Stimulated activated CD4-positive, alpha-beta T cell treated with anti-CD3 and anti-CD28 coated beads, Interleukin-1b, Interleukin-23, amount 100 ng/mL, for 24 hours (primary cell): ENCODE results near the gene JPH2.

Source experiments
- DNase-seq, 4 experiments: peaks; one replicate each; pipeline ENCODE4 v3.0.0-alpha.2; 2020; ENCODE audit warnings: low read depth in 4 of 4, low spot score in 1 of 4

JPH2 gene

GRCh38 chr20:44187772-44188709, 1.1 kb upstream of the JPH2 start:
- DNase-seq, result no peak

DNA sequence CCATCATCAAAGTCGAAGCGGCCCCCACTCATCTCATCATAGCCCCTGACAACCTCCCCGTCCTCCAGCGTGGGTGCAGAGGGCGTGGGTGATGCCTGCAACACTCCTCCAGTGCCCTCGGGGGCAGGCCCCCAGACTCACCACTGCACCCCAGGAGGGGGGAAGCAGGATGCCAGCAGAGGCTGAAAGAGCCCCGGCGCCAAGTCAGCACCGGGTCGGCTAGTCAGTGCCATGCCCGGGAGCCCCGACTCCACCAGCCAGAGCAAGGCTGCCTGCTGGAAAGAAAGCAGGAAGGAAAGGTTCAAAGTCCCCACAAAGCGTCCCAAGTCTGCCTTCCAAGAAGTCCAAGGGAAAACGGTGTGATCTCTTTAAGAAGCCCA, 324 bp downstream of the JPH2 start:
- no peak for DNase-seq

DNA sequence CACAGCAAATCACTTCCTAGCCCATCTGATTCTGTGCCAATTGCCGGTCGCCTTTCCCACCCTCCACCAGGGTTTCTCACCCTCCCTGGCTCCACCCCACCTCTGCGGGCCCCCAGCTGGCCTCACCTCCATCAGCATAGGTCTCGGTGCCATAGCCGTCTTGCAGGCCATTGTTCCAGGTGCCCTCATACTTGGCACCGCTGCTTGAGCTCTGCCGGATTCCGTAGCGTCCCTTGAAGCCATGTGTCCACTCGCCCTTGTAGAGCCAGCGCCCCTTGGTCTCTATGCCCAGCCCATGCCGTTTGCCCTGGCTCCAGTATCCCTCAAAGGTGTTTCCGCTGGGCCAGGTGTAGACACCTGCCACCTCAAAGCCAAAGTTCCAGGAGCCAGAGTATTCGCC, 787 bp downstream of the JPH2 start:
- DNase-seq, result no peak

- DNase-seq, result no peak
Measured at GRCh38 chr20:44185574-44185973, 1.4 kb downstream of the JPH2 start.

DNA sequence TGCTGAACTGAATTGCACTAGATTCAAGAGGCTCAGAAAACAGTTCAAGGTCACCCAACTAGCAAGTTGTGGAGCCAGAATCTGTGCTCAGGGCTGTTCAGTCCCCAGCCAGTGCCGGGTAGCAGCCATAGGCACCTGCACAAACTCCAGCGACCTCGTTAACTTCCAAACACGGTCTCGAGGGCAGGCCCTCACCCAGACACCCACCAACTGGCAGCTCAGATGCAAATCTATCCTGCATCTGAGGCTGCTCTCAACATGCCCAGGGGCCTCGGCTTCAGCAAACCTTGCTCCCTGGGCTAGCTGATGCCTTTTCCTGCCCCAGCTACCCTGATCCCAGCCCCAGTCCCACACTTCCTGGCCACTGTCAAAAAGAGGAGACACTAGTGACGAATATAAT, 3.7 kb downstream of the JPH2 start:
- no peak for DNase-seq

- DNase-seq, result no peak
Measured at GRCh38 chr20:44182863-44183262, 4.1 kb downstream of the JPH2 start.

GRCh38 chr20:44182135-44182765, 4.7 kb downstream of the JPH2 start:
- DNase-seq, result no peak

- no peak for DNase-seq
Measured at GRCh38 chr20:44181611-44182010, 5.4 kb downstream of the JPH2 start.

GRCh38 chr20:44180814-44181213, 6.2 kb downstream of the JPH2 start:
- no peak for DNase-seq

DNA sequence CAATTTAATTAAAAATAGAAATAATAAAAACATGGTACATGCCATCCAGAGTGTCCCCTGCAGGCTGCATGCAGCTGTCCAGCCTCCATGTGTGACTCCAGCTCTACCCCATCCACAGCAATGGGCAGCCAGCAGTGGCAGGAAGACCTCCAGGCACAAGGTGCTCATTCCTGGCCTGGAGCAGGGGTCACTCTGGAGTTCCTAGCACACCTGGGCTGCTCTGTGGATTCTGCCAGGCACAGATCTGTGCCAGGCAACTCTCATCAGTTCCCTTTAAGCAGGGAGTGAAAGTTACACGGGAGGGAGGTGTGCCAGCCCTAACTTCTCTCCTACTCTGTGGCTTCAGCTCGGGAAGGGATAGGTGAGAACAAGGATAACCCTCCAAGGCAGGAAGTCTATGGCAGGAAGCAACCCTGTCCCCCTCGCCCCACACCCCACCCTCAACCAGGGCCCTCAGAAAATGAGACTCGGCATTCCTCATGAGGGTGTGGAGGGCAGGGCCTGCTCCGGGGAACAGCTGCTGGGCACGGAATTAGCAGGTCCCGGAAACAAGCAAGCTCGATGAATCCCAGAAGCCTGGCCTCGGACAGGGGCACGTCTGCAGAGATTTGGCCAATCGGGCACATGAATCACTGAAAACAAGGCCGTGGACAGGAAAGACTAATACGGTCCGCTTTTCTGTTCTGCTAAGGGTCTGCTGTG, 10.0 kb downstream of the JPH2 start:
- DNase-seq, result no peak

DNA sequence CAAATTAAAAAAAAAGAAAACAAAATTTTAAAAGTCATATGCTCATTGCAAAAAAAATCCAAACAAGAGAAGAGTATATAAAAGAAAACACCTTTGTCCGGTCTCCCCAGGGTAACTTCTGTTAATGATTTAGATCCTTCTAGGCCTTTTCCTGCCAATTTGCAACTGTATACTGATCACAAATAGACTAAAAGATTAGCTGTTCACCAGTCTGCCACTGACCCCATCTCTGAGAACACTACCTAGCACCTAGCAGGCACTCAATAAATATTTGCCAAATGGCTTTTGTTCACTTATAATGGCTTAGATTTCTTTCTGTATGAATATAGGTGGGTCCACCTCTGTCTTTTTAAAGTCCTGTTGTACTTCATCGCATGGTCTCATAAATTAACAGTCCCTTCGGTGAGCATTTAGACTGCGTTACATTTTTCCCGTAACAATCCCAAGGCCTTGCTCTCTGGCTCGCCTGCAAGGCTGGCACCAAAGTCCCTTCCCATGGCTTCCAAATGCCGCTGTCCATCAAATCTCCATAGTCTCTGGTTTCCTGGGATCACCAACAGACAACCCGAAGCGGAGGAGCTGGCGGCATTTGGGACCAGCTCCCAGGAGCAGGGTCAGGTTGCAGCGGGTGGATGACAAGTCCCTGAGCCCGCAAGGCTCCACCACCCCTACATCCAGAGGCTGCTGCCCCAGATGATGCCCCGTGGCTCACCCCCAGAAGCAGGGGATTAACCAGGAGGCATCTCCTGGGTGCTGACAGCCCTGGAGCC, 11.8 kb downstream of the JPH2 start:
- no peak for DNase-seq

DNA sequence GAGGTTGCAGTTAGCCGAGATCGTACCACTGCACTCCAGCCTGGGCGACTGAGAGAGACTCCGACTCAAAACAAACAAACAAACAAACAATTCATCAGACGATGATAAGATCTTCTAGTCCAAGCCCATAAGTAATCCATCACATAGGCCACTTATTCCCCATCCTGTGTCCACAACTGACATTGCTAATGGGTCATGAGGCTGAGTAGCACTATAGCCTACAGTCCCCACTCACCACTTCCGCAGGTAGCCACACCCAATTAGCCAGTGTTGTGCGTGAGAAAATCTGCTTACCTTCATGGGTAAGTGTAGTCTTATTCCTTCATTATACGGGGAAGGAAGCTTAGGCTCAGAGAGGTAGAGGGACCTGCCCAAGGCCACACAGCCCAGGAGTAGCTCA, 13.1 kb downstream of the JPH2 start:
- no peak for DNase-seq

DNA sequence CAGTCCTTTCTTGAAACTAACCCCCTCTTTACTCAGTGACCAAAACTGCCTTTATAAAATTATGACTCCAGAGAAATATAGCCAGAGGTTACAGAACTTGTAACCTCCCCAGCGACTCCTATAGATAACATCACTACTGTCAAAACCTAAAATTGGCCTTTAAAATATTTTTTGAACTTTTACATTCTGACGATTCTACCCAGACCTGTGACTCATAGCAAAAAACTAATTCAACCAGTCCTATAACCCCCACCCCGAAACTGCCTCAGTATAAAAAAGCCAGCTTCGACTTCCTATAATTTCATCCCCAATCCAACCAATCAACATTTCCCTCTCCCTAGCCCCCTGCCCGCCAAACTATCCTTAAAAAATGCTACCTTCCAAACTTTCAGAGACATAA, 13.9 kb downstream of the JPH2 start:
- no peak for DNase-seq

- no peak for DNase-seq
Measured at GRCh38 chr20:44172572-44172950, 14.4 kb downstream of the JPH2 start.

- DNase-seq, result no peak
Measured at GRCh38 chr20:44171775-44172571, 15.0 kb downstream of the JPH2 start.

DNA sequence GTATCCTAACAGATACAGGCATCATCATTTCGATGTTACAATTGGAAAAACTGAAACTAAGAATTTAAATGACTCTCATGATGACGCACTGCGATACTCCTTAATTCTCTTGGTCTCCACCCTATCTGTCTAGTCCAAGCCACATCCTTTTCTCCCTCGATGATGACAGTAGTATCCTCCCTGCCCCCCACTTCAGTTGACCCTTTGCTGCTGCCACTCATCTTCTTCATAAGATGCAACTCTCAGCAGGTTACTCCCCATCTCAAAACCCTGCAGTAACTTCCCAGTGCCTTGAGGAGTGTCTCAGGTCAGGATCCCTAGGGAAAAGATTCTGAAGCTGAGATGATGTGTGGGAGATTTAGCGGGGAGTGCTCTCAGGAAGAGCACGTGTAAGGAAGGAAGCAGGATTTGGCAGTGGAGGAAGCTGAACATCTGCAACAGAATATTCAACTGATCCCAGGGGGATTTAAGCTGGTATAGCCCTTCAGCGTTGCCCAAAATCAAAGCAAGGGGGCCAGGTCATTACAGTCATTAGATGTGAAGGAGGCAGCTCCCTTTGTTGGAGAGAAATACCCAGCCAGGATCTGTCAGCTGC, 16.1 kb downstream of the JPH2 start:
- DNase-seq, result no peak

DNA sequence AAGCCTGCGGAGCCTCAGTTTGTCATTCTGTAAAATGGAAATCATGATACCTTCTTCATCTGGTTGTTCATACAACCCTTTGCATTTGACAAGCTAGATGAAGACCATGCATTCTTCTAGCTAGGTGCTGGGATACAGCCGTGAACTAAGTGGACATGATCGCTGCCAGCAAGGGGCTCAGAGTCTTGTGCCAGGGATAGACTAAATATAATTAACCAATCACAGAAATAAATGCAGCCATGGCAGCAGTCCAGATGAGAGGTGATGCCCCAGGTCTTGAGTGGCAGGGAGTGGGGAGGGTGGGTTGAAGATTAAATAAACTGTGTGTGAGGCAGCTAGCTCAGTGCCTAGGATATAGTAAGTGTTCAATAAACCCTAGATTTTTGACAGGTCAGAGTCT, 19.3 kb downstream of the JPH2 start:
- DNase-seq, result no peak

DNA sequence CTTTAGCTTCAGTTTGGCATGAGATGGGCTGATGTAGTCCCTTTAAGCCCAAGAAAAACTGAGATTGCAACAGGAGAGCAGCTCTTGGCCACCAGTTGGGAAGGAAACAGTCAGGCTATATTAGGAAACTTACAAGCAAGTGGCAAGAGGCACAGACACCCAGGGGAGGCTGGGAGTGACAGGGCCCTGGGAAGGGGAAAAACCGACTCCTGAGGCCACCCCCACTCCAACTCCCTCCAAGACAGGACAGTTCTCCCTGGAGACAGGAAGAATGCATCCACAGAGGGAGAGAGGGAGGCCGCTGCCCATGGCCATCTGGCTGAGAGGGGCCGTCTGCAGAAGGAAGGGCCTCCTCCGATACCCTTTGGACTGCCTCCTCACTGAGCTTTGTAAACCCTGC, 20.5 kb downstream of the JPH2 start:
- no peak for DNase-seq

GRCh38 chr20:44166008-44166407, 21.0 kb downstream of the JPH2 start:
- no peak for DNase-seq

DNA sequence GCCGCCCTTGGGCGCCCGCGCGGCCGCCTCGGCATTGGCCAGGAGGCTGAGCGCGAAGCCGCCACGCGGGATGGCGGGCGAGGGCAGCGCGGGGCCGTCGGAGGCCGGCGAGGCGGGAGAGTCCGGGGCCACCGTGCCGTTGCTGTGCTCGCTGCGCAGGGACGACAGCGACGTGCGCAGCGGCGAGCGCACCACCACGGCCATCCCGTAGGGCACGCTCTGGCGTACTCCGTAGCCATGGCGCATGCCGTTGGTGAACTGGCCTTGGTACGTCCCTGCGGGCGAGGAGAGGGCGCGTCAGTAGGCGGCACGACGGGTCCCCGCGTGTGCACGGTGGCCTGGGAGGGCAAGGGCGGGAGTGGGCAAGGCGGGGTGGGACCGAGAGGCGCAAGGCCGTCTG, 26.9 kb downstream of the JPH2 start:
- no peak for DNase-seq
